Myocyte (in vitro differentiated cells): ENCODE data around the gene FARP1. TPM values are rescaled to one million over a fixed set of nuclear protein-coding genes. Genes with fewer than 3 reads are reported as not detected.
"Not testable (repeated sequence)": the region's sequence is repeated elsewhere in the genome, so short reads cannot be mapped to it uniquely, and the experiment has no call there.

Experiments
- DNase-seq: peaks from one replicate; pipeline ENCODE4 v3.0.0-alpha.2; 2012; ENCODE audit warnings: low read depth
- total RNA-seq: library from RNA; depleted of rRNA; stranded (reverse); fragments of >200 nt; gene quantifications from 2 replicates; pipeline ENCODE4 v1.2.3, GENCODE V29; 2014

Gene FARP1
- total RNA-seq, 1 donor from 2014 or later, result 18.5 TPM

DNA sequence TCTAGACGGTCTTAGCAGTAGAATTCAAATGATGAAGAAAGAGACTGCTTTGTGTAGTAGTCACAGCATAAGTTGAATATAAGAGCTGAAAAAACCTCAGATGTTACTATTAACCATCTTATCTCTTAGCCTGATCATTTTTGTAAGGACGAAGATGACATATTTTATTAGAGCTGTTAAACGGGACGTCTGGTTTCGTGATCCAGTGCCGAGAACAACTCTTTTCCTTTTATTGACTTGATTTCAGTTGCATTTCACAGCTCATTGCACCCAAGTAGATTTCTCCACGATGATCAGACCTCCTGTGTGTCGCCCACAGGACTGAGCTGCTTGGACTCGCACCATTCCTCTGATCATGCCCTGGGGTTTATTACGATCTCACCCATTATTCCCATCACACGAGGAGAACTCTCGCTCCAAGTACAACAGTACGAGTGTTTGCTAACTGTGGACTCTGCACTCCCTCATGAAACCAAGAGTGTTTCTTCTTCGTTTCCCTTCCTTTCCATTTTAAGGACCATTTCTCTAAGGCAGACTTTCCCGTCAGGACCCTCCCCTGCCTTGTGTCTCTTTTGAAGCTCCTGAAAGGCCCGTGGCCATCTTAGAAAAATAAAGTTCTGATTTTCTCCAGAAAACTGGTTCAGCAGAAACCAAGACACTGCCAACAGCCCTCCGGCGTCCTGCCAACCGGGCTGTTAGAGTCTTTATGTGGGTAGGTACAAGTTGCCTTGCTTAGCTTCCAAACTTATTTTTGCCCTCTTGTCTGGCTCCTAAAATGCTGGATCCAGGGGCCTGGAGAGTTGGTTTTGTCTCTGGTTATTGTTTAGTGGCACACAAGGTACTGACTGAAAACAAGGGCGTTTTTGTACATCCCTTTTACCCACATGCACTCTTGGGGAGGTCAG lies 82.4 kb downstream of the FARP1 start:
- no peak for DNase-seq

DNA sequence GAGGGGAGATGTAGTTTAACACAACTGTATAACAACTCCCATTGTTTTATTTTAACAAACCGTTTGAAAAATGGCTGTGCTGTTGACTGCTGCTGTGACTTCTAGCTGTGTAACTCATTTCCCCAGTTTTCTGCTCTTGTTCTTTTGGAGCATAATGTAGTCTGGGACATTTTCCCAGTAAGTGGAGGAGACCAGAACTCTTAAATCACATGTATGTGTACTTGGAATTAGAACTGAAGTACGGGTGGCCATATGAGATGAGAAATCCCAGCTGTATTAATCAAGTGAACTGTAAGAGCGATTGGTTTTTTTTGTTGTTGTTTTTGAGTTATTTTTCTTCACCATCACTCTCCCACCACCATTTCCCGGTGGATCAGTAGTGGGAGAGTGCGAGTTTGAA lies 83.6 kb downstream of the FARP1 start:
- DNase-seq, result no peak

DNA sequence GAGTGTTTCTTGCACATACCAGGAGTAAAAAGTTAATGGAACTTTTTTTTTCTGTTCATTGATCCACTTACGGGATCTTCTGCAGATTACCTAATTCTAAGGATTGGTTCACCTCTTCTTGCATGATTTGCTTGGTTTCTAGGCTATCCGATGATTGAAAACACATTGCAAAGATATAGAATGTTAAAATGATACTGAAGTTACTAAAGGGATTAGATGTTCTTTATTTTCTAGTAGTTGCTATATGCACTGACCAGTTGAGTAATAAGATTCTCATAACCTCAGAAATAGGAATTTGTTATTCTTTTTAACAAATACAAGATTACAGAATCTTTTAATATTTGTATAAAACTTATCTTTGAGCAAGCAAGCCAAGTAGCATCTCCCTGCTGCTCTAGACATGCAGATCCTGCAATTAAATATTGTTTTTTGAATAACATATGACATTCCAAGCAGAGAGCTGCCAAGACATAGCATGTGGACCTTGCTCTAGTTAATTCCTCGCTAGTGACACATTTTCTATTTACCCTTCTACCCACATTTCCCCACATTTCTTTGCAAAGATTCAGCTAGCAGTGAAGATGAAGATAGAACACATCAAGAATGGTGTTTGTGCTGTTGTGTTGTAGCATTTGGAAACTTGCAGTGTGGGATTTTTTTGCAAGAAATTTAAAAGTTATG lies 85.9 kb downstream of the FARP1 start:
- DNase-seq, result no peak

DNA sequence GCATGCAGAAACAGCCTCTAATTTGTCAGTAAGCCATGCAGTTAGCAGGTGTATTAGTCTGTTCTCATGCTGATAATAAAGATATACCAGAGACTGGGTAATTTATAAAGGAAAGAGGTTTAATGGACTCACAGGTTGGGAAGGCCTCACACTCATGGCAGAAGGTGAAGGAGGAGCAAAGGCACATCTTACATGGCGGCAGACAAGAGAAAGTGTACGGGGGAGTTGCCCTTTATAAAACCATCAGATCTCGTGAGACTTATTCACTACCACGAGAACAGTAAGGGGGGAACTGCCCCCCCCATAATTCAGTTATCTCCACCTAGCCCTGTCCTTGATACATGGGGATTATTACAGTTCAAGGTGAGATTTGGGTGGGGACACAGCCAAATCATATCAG lies 87.9 kb downstream of the FARP1 start:
- DNase-seq, result not testable (repeated sequence)

GRCh38 chr13:98232456-98232855 lies 89.6 kb downstream of the FARP1 start:
- no peak for DNase-seq

DNA sequence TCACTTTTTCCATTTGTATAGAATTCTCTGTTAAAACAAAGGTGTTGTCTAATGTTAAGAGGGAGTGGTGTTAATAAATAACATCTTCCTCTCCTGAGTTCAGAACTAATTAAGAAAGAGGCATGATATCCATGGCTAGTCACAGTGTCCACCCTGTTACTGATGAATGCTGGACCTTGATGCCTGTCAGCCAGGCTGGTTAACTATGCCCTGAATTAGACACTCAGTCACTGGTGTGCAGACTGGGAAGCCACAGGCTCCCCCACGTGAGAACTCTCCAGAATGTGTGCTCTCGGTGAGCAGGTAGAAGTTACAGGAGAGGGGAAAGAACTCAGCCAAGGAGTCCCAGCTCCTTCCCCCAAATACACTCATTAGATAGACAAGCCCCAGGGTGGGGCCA lies 90.2 kb downstream of the FARP1 start:
- no peak for DNase-seq

- DNase-seq, result no peak
Measured at GRCh38 chr13:98234348-98234747, 91.5 kb downstream of the FARP1 start.

DNA sequence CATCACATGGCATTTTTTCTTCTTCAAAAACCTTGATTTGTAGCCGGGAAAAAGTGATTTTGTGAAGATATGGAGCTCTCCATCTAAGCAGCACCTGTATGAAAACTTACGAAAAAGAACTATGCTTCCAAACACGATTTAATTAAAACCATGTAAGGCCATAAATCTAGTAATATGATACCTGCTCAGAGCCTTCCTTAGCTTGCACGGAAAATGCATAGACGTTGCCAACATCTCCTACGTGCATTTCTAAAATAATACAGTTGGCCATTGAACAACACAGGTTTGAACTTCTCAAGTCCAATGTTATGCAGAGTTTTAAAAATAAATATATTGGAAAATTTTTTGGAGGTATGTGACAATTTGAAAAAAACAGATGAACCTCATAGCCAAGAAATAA lies 93.3 kb downstream of the FARP1 start:
- no peak for DNase-seq

- no peak for DNase-seq
Measured at GRCh38 chr13:98237331-98237730, 94.4 kb downstream of the FARP1 start.

DNA sequence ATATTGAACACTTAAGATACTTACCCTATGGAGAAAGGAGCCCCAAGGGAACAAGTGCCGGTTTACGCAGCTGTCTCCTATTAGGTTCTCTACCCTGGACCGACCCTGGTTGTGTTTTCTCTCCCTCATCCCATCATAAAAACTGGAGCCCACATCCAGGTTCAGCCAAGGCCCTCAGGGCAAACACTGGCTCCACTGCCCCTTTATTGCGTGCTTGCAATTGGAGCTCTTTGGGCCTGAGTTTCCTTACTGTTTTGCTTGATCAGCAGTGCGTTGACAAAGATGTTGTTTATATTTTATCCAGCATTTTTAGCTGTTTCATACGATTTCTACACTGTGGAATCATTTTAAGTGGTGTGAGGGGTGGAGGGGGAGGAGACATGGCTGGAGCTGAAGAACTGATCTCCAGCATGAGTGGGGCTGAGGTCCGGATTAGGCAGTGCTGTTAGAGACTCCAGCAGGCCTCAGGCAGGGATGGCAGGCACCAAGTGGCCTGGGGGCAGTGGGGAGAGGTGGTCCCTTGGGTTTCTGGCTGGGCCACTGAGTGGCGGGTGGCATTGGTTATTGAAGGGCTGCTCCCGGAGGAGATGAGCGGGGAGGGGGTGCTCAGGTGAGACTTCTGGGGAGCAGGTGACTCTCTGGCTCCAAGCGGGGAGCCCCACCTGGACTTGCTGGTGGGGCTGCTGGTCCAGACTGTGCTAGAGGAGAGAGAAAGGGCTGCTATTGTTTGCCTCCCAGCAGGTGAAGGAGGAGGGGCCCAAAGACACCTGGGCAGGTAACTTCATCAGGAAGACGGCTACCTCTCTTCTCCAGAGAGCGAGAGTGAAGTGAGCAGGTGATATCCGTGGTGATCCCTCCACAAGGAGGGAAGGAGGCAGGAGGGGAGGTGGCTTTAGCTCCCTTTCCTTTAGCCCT lies 96.5 kb downstream of the FARP1 start:
- no peak for DNase-seq

- no peak for DNase-seq
Measured at GRCh38 chr13:98240135-98240534, 97.2 kb downstream of the FARP1 start.

- no peak for DNase-seq
Measured at GRCh38 chr13:98240974-98241373, 98.1 kb downstream of the FARP1 start.

DNA sequence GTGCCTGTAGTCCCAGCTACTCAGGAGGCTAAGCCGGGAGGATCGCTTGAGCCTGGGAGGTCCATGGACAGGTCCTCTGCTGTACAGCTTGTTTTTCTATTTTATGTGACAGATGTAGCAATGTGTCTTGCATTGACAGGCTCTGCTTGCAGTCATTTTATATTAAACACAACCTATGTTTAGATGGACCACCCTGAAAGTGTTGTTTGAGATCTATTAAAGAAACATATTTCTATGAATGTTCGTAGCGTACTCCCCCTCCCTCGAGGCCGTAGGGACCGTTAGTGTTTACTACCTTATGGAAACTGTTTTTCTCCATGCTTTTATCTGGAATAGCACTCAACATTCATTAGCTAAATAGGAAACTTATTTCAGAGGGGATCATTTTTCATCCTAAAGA lies 99.1 kb downstream of the FARP1 start:
- DNase-seq, result no peak

- no peak for DNase-seq
Measured at GRCh38 chr13:98242403-98242802, 99.5 kb downstream of the FARP1 start.

DNA sequence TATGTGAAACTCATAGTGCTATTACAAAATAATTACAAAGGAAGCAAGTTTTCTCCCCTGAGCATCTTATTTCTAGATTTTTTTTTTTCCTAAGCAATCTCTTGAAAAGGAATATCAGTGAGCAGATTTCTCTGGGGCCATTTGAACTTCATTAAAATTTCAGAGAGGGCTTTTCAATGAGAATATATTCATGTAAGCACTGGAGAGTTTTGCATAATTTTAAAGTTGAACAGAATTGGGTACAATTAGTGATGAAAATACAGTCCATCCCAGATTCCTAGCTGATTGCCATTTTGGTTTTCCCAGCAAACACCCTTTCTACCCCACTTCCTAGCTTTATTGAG lies 101.0 kb downstream of the FARP1 start:
- no peak for DNase-seq

- no peak for DNase-seq
Measured at GRCh38 chr13:98246538-98247172, 103.8 kb downstream of the FARP1 start.

GRCh38 chr13:98251708-98252107 lies 108.8 kb downstream of the FARP1 start:
- DNase-seq, result no peak

DNA sequence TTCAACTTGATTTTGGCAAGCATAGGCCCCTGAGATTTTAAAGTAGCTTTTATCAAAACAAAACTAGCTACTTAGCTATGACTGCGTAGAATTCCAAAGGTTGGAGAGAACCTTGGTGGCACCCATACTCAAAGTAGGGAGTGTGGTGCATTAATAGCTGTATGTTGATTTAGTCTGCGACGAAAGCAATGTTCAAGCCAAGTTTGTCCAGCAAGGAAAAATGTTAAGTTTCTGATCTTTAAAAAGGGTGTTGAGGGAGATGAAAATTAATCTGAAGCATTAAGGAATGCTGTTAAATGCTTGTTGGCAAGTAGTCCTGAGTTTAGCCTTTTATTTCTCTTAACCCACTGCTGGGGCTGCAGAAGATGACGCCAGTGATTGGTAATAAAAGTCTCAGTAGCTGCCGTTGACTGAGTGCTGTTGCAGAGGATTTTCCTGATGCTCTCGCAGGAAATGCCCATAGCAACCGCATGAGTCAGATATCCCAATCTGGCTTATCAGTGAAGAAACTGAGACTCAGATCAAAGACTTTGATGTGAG lies 110.1 kb downstream of the FARP1 start:
- DNase-seq, result no peak

GRCh38 chr13:98253526-98253925 lies 110.6 kb downstream of the FARP1 start:
- DNase-seq, result no peak

DNA sequence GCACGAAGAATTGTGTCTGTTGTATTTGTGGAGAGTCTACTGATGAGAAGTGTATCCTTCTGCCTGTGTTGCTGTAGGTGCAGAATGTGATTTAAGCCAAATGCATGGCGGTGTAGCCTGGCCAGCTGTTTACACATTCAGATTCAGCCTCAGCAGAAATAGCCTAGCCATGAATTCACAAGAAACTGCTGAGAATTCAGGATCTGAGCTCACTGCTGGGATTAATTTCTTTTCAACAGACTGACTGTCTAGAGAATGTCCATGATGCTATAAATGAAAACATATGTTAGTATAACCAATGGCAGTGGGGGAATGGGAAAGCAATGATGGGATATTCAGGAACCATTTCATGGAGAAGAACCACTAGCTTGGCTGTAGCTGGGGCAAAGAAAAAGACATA lies 111.6 kb downstream of the FARP1 start:
- no peak for DNase-seq

GRCh38 chr13:98258226-98258625 lies 115.3 kb downstream of the FARP1 start:
- DNase-seq, result no peak
